Activated T-helper 1 cell treated with anti-CD3 and anti-CD28 coated beads, Interleukin-12 subunit alpha, Interleukin-12 subunit beta, Interleukin-2, Interleukin-4 antibody, amounts not matched to agents 30 ng/mL and 10 ng/mL and 1 ng/mL, durations not matched to agents 14 hours and 24 hours and 36 hours (primary cell): ENCODE results near the gene CAPN13. TPM values are rescaled to one million over a fixed set of nuclear protein-coding genes. Genes with fewer than 3 reads are reported as not detected.

ENCODE experiments used
- DNase-seq: peaks from one replicate; pipeline ENCODE4 v3.0.0; 2021; ENCODE audit warnings: low spot score
- H3K27ac Mint-ChIP-seq: one replicate; pipeline ENCODE4 v1.8.0; 2021; ENCODE audit warnings: mild to moderate bottlenecking, mixed read lengths
- H3K27me3 Mint-ChIP-seq: one replicate; pipeline ENCODE4 v1.8.0; 2022; ENCODE audit warnings: mild to moderate bottlenecking, moderate library complexity, mixed read lengths; ENCODE audit not compliant: insufficient read depth
- H3K36me3 Mint-ChIP-seq: one replicate; pipeline ENCODE4 v1.8.0; 2021; ENCODE audit warnings: low read depth, mixed read lengths
- H3K4me1 Mint-ChIP-seq: one replicate; pipeline ENCODE4 v1.8.0; 2021; ENCODE audit warnings: low read depth, mixed read lengths
- H3K4me3 Mint-ChIP-seq: one replicate; pipeline ENCODE4 v1.8.0; 2021; ENCODE audit warnings: mild to moderate bottlenecking, moderate library complexity, mixed read lengths
- H3K9me3 Mint-ChIP-seq: one replicate; pipeline ENCODE4 v1.8.0; 2021; ENCODE audit warnings: mixed read lengths
- intact Hi-C: fragments of 100-400 bp; cut with micrococcal nuclease; formaldehyde crosslinking; loops from one replicate; pipeline ENCODE4 v1.15.1; 2024
- total RNA-seq: library from RNA; stranded (reverse); gene quantifications from 2 replicates; pipeline ENCODE4 v1.2.3, GENCODE V29; 2022

Gene CAPN13
- total RNA-seq, 1 donor from 2014 or later = not detected

DNA sequence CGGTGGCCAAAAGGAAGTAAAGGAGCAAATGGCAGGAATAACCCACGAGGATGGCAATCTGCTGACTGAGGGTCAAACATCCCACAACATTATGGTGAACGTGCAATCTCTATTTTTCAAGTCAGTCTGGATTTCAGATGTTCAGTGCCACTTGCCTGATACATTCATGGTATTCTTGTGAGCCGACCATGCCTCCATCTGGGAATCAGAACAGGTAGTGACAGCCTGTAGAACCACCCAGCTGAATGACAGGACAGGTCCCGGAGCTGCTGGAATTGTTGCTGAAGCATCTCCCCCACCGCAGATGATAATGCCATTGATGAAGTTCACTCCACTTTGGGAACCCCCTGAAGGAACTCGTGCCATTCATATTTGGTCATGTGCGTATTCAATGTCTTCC is 123.2 kb downstream of the CAPN13 start:
- Mint-ChIP-seq H3K27me3 (peaks cover 4% of the 10 kb centered on the region), H3K9me3 (no peaks in the 10 kb centered on the region), H3K27ac (no peak overlapping the region), H3K36me3 (no peaks in the 10 kb centered on the region), H3K4me1 (no peaks in the 10 kb centered on the region), H3K4me3 (no peak overlapping the region)
- intact Hi-C loops = no loop called here
- DNase-seq = no peak

DNA sequence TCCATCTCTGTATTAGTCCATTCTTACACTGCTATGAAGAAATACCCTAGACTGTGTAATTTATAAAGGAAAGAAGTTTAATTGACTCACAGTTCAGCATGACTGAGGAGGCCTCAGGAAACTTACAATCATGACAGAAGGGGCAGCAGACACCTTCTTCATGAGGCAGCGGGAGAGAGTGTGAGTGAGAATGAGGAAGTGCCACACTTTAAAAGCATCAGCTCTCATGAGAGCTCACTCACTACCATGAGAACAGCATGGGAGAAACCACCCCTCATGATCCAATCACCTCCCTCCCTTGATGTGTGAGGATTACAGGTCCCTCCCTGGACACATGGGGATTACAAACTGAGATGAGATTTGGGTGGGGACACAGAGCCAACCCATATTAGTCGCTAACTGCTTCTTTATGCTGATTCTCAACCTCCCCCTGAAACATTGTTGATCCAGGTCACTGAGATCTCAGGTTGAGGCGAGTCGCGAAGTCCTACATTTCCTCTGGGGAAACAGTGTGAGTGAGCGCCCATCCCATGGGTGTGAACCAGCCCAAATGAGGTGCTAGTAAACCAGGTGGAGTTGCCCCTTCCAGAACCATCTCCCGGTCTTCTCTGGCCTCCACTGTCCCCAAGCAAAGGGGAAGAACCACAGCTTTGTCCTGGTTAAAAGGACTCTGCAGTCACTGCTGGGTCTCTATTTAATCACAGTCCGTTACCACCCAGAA is 123.8 kb downstream of the CAPN13 start:
- no peak overlapping the region for H3K27ac Mint-ChIP-seq
- H3K27me3 Mint-ChIP-seq = peaks cover 4% of the 10 kb centered on the region
- H3K36me3 Mint-ChIP-seq = no peaks in the 10 kb centered on the region
- intact Hi-C loops = no loop called here
- no peaks in the 10 kb centered on the region for H3K4me1 Mint-ChIP-seq
- no peak for DNase-seq
- H3K9me3 Mint-ChIP-seq = no peaks in the 10 kb centered on the region
- no peak overlapping the region for H3K4me3 Mint-ChIP-seq

DNA sequence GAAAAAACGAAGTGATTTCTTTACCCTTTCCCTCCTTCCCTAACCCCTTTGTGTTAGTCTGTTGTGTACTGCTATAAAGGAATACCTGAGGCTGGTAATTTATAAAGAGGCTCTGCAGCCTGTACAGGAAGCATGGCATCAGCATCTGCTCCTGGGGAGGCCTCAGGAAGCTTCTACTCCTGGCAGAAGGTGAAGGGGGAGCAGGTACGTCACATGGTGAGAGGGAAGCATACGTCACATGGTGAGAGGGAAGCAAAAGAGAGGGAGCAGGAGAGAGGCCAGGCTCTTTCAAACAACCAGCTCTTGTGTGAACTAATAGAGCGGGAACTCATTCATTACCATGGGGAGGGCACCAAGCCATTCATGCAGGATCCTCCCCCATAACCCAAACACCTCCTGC is 126.2 kb downstream of the CAPN13 start:
- no peaks in the 10 kb centered on the region for H3K9me3 Mint-ChIP-seq
- no peaks in the 10 kb centered on the region for H3K4me1 Mint-ChIP-seq
- H3K4me3 Mint-ChIP-seq = no peak overlapping the region
- no peaks in the 10 kb centered on the region for H3K36me3 Mint-ChIP-seq
- H3K27me3 Mint-ChIP-seq = peaks cover 6% of the 10 kb centered on the region
- H3K27ac Mint-ChIP-seq = no peak overlapping the region
- intact Hi-C loops = no loop called here
- DNase-seq = no peak

DNA sequence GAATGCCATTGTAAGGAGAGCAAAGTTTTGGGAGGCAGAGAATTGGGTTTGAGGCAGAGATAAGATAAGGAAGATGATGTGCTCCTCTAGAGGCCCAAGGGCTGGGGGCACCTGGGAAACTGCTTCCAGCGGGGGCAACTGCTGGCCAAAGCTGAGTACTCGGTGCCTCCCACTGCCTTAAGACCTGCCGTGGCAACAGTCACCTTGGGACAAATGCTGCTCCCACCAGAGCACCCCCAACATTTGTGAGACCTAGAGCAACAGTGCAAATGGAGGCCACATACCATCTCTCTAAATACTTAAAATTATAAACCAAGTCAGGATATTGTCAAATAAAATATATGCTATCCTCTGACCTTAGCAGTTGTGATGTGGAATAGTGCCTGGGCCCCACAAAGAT is 127.1 kb downstream of the CAPN13 start:
- Mint-ChIP-seq H3K4me3 (no peak overlapping the region), H3K27ac (no peak overlapping the region)
- no peak for DNase-seq

DNA sequence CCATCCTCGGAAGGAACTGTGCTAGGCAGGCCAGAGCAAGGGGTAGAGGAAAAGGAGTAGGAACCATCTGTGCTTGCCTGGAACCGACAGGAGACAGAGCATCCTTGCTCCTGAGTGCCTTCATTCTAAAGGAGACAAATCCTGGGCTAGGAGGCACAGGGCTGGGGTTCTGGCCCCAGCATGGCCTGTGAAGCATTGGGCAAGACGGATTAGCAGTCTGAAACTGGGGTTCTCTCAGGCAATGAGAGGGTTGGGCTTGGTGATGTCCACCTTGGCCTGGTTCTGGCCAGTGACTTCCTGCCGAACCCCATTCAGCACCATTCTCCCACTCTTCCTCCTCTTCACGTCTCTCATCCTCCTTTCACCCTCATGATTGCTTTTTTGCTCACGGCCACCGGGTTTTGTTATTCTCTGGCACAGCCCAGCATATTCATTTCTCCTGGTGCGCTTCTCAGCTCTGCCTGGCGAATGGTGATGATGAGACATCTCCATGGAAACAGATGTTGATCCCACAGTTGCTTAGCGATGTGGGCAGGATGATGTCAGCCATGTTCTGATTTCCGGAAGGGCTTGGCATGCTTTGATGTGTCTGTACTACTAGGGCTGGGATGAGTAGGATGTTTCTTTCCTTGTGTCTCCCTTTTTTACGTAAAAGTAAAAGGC is 127.7 kb downstream of the CAPN13 start:
- Mint-ChIP-seq H3K36me3 (no peaks in the 10 kb centered on the region), H3K27ac (no peak overlapping the region), H3K4me1 (no peaks in the 10 kb centered on the region), H3K27me3 (peaks cover 8% of the 10 kb centered on the region), H3K9me3 (no peaks in the 10 kb centered on the region), H3K4me3 (no peak overlapping the region)
- no peak for DNase-seq
- intact Hi-C loops = no loop called here

More for the DNA sequence above, 127.1 kb downstream of the CAPN13 start:
- intact Hi-C loops = no loop called here
- Mint-ChIP-seq H3K4me1 (no peaks in the 10 kb centered on the region), H3K27me3 (peaks cover 6% of the 10 kb centered on the region), H3K9me3 (no peaks in the 10 kb centered on the region), H3K36me3 (no peaks in the 10 kb centered on the region)

DNA sequence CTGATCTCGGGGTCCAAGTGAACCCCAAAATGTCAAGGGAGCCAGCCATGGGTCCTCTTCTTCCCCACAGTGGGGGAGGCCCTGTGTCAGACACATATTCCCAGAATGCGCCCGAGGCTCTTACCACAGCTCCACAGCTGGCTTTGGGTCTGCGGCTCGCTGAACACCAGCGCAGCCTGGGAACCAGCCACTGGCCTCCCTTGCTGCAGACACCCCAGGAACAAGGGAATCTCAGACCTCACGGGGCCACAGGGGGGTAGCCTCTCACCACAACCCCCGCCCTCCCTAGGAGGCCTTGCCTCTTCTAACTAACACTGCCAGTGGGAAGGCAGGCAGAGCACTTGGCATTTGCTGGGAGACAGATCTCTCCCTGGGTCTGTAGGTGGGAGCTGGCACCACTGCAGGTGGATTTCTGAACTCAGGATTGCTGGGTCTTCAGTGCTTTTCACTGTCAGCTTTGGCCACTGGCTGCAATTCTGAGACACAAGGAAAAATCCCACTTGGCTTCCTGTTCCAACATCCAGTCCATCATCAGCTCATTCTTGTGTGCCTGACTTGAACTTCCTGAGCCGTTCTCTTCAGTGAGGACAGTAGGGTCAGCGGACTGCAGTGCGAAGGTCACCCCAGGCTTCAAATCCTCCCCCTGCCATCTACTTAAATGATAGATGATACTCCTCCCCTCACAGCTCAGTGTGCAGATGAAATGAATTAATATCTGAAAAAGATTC is 128.7 kb downstream of the CAPN13 start:
- Mint-ChIP-seq H3K4me1 (no peaks in the 10 kb centered on the region), H3K4me3 (no peak overlapping the region), H3K36me3 (no peaks in the 10 kb centered on the region), H3K27ac (no peak overlapping the region), H3K27me3 (peaks cover 11% of the 10 kb centered on the region), H3K9me3 (no peaks in the 10 kb centered on the region)
- intact Hi-C loops = no loop called here
- no peak for DNase-seq

DNA sequence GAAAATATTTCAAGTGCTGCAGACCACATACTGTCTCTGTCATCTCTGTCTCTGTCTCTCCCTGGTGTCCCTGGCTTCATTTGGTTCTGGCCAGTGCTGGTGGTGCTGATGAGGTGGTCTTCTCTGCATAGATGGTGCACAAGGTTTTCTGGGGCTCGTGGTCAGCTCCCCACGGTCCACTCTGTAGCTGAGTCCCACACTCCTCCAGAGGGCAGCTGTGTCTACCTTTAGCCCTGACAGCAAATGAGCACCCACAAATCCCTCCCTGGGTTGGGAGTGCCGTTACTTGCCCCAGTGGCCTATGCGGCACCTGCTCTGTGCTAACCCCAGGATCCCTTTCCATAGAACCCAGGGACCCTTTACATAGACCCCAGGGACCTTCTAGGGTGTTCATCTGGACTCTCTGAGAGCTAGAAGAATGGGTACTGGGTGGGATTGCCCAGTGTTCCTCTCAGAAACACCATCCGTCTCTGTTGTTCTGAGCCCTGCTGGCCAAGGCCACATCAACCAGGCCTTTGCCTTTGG is 129.3 kb downstream of the CAPN13 start:
- no peaks in the 10 kb centered on the region for H3K9me3 Mint-ChIP-seq
- DNase-seq = no peak
- H3K4me3 Mint-ChIP-seq = no peak overlapping the region
- H3K4me1 Mint-ChIP-seq = no peaks in the 10 kb centered on the region
- H3K36me3 Mint-ChIP-seq = no peaks in the 10 kb centered on the region
- H3K27me3 Mint-ChIP-seq = peaks cover 16% of the 10 kb centered on the region
- intact Hi-C loops = no loop called here
- H3K27ac Mint-ChIP-seq = no peak overlapping the region

DNA sequence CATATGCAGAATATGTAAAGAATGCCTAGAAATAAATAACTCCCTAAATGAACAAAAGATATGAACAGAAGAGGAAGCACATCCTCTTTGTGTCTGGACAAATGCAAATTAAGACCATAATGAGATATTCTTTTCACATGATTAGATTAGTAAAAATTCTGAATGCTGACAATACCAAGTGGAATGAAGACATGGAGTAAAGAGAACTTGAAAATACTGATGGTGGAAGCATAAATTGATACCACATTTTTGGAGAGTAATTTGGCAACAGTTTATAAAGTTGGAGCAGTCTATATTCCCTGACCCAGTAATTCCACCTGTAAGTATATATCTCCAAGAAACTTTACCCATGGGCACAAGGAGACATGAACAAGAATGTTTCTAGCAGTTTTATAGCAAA is 130.0 kb downstream of the CAPN13 start:
- Mint-ChIP-seq H3K27ac (no peak overlapping the region), H3K9me3 (no peaks in the 10 kb centered on the region), H3K36me3 (no peaks in the 10 kb centered on the region), H3K27me3 (peaks cover 20% of the 10 kb centered on the region), H3K4me3 (no peak overlapping the region), H3K4me1 (no peaks in the 10 kb centered on the region)
- no peak for DNase-seq
- intact Hi-C loops = no loop called here

DNA sequence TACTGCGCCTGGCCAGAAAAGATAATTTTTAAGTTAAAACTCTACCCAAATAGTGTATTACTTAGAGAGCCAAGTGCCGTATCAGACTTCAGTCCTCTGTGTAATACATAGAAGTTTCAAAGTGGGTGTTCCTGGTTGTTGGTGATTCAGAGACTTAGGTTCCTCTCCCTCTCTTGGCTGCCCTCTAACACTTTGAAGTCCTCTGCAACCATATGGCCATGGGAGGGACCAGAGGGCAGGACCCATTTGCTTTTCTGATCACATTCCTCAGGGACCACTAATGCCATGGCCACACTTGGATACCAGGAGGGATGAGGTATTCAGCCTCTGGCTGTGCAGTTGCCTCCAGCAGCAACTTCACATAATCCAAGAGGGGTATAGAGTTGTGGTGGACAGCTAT is 131.5 kb downstream of the CAPN13 start:
- intact Hi-C loops = no loop called here
- no peaks in the 10 kb centered on the region for H3K4me1 Mint-ChIP-seq
- no peak overlapping the region for H3K27ac Mint-ChIP-seq
- no peaks in the 10 kb centered on the region for H3K36me3 Mint-ChIP-seq
- DNase-seq = no peak
- H3K4me3 Mint-ChIP-seq = no peak overlapping the region
- peaks cover 21% of the 10 kb centered on the region for H3K27me3 Mint-ChIP-seq
- peaks cover under 1% of the 10 kb centered on the region for H3K9me3 Mint-ChIP-seq

DNA sequence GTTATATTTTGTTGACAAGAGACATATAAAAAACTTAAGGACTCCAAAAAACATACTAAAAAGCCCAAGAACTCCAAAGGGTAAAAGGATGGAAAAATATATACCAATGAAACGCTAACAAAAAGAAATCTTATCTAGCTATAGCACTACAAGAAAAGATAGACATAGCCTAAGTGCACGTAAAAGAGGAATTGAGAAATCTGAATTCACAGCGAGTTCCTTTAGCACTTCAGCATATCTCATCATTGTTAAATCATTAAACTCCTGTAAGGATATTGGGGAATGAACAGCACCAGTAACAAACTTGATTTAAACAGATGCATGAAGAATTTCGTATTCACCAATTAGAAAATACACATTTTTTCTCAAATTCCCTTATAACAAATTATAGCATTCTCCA is 134.1 kb downstream of the CAPN13 start:
- Mint-ChIP-seq H3K4me1 (no peaks in the 10 kb centered on the region), H3K27me3 (peaks cover 20% of the 10 kb centered on the region), H3K36me3 (no peaks in the 10 kb centered on the region), H3K27ac (no peak overlapping the region), H3K4me3 (no peak overlapping the region), H3K9me3 (peaks cover 14% of the 10 kb centered on the region)
- DNase-seq = no peak
- intact Hi-C loops = no loop called here
